ENCODE results near the gene SOX9.

Gene SOX9

DNA sequence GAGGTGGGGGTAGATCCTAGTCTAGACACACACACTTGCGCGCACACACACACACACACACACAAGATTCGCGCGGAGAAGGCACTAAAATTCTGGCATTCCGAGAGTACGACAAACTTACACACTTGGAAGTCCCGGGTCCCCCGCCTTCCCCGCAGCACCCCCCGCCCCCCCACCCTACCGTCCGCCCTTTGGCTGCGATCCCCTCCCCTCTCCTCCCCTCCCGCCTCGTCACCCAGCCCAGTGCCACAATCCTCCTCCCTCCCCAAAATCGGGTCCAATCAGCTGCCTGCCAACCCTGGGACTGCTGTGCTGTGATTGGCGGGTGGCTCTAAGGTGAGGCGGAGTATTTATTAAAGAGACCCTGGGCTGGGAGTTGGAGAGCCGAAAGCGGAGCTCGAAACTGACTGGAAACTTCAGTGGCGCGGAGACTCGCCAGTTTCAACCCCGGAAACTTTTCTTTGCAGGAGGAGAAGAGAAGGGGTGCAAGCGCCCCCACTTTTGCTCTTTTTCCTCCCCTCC, at the start of gene SOX9:
TSS of gene SOX9 (plus strand) at position 379 of the 522 bp plus-strand sequence. CDS start 372 bp downstream, outside the sequence.
- no peak for DNase-seq

DNA sequence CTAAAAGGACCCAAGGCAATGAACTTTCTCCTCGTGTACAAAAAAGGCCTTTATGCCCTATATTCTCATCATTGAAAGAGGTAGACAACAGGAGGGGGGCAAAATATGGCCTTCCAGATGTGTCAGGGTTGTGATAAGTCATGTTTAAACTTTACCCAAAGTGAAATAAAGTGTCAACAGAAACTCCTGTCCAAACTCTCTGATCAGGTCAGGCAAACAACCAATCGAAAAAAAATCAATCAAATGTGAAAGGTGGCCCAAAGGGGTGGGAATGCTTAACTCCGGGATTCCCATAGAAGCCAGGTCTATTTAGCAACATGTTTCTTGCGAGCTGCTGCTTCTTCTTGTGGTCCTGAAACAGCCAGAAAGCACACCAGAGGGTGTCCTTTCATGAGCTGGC, 49.5 kb upstream of the SOX9 start:
- DNase-seq: no peak

DNA sequence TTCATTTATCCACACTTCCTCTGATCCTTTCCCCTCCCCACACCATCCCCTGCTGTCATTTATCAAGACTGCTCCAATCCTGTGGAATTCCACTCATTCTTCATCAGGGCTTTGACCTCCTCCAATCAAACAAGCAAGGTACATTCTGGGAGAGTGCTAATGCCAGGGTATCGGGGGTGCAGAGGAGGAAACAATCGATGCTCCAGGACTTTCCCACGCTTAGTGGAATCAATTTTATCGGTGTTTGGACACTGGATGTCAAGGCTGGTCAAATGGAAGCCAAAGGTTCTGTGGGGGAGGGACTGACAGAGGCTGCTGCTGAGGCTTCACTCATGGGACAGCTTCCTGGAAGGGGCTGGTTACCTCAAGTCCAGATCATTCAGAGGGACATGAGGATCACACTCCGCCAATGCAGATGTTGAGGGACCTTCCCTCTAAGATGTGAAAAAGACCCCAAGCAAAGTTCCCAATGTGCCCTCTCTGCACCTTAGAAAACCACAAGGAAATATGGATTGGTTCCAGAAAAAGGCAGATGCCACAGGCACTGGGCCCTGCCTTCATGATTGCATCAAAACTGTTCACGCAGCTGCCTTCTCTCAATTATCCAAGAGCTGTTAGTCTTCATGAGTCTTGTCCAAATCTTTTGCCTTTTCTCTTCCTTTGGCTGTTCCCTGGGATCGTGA, 44.7 kb upstream of the SOX9 start:
- DNase-seq: no peak

DNA sequence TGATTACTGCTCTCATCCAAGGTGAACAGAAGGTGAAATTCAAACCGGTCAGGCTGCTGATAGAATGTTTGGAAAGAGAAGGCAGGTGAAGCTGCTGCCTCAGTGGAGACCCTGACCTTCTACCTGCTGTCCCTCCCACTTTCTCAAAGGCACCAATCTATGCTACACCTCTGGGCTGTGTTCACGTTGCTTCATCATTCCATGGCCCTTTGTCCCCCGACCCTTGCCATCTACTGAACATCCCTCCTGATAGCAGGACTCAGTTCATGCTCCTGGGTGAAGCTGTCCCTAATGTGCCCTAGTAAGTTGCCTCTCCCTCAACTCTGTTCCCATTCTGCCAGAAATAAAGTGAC, 44.2 kb upstream of the SOX9 start:
- DNase-seq: no peak

DNA sequence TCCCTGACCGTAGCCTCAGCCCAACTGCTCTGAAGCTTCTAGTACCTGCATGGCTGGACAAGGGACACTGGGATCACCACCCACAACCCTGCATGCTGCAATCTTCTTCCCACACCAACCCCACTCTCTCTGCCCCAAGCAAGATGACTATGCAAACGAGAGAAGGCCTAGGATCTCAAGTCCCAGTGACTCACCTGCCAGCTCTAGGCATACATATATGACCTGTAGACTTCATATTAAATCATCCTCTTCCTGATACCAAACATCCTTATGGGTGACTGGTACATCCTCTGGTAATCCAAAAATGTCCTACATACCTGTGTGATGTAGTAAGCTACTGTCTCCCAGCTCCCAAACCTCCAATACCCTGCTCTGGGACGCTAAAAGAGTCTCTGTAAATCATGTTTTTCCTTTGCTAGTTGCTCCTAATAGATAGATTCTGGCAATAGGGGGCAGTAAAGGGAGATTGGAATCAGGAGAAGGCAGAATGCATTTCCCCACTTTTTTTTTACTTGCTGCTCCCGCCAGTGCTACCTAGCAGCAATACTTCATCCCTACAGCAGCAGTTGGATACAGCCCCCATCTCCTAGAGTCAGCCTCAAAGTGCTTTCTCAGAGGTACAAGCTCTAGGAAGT, 43.4 kb upstream of the SOX9 start:
- no peak for DNase-seq

DNA sequence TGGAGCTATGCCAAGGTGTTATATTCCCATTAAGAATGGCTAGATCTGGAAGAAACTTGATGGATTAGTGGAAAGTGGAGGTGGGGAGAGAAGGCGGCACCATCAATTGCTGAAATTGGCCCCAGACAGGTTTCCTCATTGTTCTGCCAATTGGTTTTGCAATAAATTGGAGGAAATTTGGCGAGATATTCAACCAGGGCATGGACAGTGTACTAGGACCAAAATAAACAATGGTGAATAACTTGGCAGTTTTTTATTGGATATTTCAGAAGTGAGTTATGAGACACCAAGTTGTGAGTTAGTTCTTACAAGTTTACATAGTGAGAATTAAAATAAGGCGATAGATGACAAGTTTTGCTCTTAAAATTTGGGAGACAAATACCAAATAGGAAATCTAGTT, 41.1 kb upstream of the SOX9 start:
- no peak for DNase-seq

GRCh38 chr17:72087876-72088275, 32.9 kb upstream of the SOX9 start:
- no peak for DNase-seq

- DNase-seq: no peak
Observed at GRCh38 chr17:72089453-72089987, 31.3 kb upstream of the SOX9 start.

GRCh38 chr17:72090108-72090507, 30.7 kb upstream of the SOX9 start:
- no peak for DNase-seq

DNA sequence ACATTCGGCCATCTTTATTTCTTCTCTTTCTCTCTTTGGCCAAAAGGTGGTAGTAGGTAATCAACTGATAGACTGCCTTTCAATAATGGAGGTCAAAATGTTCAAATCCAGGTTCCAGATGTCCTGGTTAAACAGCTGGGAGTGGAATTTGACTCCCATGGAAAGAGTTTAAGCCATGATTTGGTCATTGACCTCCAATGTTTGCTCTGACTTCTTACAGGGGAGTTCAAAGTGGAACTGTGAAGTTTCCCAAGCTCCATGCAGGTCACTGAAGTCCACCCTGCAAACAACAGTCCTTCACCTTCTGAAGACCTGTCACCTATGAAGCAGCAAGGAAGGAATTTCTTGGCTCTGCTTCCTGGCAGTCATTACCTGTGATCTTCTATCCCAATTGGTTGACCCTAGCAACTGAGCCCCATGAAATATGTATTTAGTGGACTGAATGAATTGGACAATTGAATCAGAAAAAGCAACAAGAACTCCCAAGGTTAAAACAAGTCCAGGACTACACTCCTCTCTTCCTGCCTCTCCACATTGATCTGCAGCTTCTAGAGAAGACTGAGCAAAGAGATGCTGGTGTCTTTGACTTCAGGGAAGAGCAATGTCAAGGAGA, 28.0 kb upstream of the SOX9 start:
- DNase-seq: no peak

DNA sequence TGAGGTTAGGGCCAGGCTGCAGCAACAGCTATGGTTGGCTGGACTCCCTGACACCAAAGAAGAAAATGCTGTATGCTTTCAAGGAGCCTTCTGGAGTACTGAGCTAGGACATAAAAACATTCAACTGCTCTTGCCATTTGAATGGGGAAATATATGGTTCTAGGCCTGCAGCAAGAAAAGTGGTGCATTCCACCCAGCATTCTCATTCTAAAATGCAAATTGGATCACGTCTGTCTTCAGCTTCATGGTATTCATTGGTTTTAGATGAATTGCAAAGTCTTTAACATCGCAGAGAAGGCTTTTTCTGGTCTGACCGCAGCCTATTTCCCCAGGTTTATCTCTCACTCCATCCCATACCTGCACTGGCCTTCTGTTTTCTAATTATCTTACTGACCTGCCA, 27.1 kb upstream of the SOX9 start:
- no peak for DNase-seq

- no peak for DNase-seq
Observed at GRCh38 chr17:72095316-72095715, 25.5 kb upstream of the SOX9 start.

DNA sequence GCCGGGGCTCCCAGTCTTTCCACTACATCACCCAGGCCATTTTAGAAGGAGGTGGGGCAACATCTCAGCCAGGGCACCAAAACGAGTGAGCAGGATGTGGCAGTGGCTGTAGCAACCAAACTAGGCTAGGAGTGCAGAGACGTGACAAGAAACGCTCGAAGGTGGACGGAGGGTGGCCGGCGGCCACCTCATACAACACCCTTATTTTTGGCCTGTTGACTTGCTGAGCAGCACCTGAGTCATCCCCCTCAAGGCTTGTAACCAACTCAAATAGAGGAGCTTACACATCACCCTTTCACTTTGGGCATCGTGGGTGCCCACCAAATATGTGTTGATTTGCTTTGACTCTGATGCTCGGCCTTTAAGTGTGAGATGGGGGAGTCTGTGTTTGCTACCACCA, 23.7 kb upstream of the SOX9 start:
- DNase-seq: no peak

GRCh38 chr17:72099919-72100318, 20.9 kb upstream of the SOX9 start:
- DNase-seq: no peak

- DNase-seq: no peak
Observed at GRCh38 chr17:72100470-72100869, 20.4 kb upstream of the SOX9 start.

- DNase-seq: no peak
Observed at GRCh38 chr17:72101526-72101925, 19.3 kb upstream of the SOX9 start.

DNA sequence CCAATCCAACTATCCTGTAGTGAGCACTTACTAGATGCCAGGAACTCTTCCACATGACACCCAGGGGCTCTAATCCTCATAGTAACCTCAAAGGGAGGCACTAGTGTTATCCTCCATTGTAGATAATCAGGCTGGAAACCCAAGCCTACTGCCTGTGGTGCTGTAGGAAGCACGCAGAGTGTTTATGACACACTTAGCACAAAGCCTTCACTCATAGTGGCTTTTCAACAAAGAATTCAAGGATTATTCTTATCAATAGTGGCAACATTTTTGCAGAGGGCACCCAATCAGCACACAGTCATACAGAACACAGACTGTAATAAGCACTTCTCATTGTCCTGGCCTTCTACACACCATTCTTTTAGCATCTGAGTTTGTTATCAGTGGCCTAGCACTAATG, 18.5 kb upstream of the SOX9 start:
- DNase-seq: no peak

GRCh38 chr17:72104164-72104862, 16.5 kb upstream of the SOX9 start:
- DNase-seq: no peak

DNA sequence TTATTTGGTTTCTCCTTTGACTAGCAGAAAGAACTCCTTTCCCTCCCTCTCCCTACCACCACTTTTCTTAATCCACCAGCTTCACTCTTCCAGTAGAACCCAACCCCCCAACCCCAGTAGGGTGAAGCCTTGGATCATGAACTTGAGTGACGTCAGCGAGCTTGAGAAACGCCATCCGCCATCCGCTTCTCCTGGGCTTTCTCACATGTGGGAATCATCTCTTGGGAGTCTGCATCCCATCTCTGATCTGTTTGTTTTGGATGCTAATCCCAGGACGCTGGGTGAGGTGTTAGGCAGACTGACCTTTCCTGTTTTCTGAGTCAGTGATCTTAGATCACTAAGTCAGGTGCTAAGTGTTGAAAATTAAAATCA, 16.0 kb upstream of the SOX9 start:
- no peak for DNase-seq

DNA sequence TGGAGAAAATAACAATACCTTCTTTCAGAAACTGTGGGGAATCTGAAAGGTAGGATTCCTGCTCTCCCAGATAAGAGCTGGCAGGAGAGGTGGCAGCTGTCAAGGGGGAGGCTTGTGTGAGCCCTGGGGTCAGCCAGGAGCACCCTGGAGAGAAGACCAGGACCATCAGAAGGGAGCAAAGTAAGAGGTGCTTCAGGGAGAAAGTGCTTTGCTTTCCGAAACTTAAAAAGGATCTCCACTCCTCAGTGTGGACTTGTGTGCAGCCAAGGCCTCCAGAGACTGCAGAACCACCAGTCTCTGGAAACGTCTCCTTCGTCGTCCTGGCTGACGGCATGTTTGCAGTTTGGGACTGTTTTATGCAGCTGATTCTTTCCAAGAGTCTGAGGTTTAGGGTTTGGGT, 13.7 kb upstream of the SOX9 start:
- DNase-seq: no peak

- no peak for DNase-seq
Observed at GRCh38 chr17:72110231-72110941, 10.4 kb upstream of the SOX9 start.

- DNase-seq: no peak
Observed at GRCh38 chr17:72110942-72111318, 9.9 kb upstream of the SOX9 start.
